ENCODE data around the gene RILPL2. TPM values are rescaled to one million over a fixed set of nuclear protein-coding genes. Genes with fewer than 3 reads are reported as not detected.

The RILPL2 gene
- total and polyA plus RNA-seq, 9 of the 15 experiments (the other 6 are each of a cell fraction or from before 2014, with no cell fraction given) = 0.61 to 5.8 (median 4.3) TPM

- TF ChIP-seq ZNF318 (IDR thresholded peaks at IDR 0.05; ENCODE audit: borderline replicate concordance in 1 of 2, low read depth in 1 of 2) (no peak), ZNF830 (CRISPR knock-in tag; IDR thresholded peaks at IDR 0.05) (no peak), ZBTB2 (IDR thresholded peaks at IDR 0.05) (peak; percentile 89), SAP30 (IDR thresholded peaks at IDR 0.05; ENCODE audit: borderline replicate concordance, insufficient read depth, low read depth, low read length, poor library complexity, severe bottlenecking) (peak; percentile 14), PML (IDR thresholded peaks at IDR 0.05; ENCODE audit: low read length) (peak; percentile 68), ASH1L (IDR thresholded peaks at IDR 0.05; ENCODE audit: borderline replicate concordance, low read depth, partially characterized antibody) (no peak), MIER1 (IDR thresholded peaks at IDR 0.05; ENCODE audit: low read depth) (no peak), RHOXF2B (CRISPR knock-in tag; conservative IDR thresholded peaks at IDR 0.05) (no peak), NCOA6 (IDR thresholded peaks at IDR 0.05) (peak; percentile 72), PYGO2 (tag; IDR thresholded peaks at IDR 0.05) (no peak), MTA1 (IDR thresholded peaks at IDR 0.05; ENCODE audit: borderline replicate concordance) (no peak), CBX3 (IDR thresholded peaks at IDR 0.05; ENCODE audit: borderline replicate concordance in 1 of 2, low read length in 2 of 2) (peak in 1 of 2 experiments; percentile 43; a peak in 1 of 3 replicates), HMGXB4 (CRISPR knock-in tag; IDR thresholded peaks at IDR 0.05) (peak; percentile 90), CCNT2 (IDR thresholded peaks at IDR 0.05; ENCODE audit: borderline replicate concordance, extremely low read depth, insufficient read length, low read depth, low read length) (no peak)
Measured at GRCh38 chr12:123457980-123458779, 21.7 kb upstream of the RILPL2 start, which contains the start of gene SNRNP35 (continued).

Measured in K562 (cell line).